HEK293 (cell line): ENCODE results near the gene SUPT3H.
"Not testable (repeated sequence)": the region's sequence is repeated elsewhere in the genome, so short reads cannot be mapped to it uniquely, and the experiment has no call there.

Source experiments
- CTCF ChIA-PET: fragments of 350-600 bp; formaldehyde crosslinking; extraction: SDS; loops from one replicate; lab custom pipeline; 2021; ENCODE audit warnings: antibody characterized with exemption; lab: Yijun Ruan, JAX
- POLR2A ChIA-PET: fragments of 300-600 bp; formaldehyde crosslinking; extraction: SDS; loops from one replicate; lab custom pipeline; 2020; ENCODE audit warnings: antibody characterized with exemption, inconsistent platforms; lab: Yijun Ruan, JAX
- H3K27ac ChIP-seq: fragments of 200-500 bp; sonication (Bioruptor generic); 2 replicates; pipeline ENCODE4 v1.5.1; 2014; ENCODE audit warnings: low read depth, low read length, control low read depth, inconsistent platforms; ENCODE audit errors: extremely low read depth
- H3K36me3 ChIP-seq, 2 experiments: fragments of 200-500 bp in 1 of 2; sonication (Bioruptor generic) in 1 of 2; 1 replicate in 1 of 2; 2 replicates in 1 of 2; pipeline ENCODE4 v1.5.1; 2014 to 2017; ENCODE audit warnings: inconsistent platforms in 2 of 2, low read length in 2 of 2; ENCODE audit not compliant: control insufficient read depth in 2 of 2, insufficient read depth in 1 of 2
- H3K4me1 ChIP-seq: fragments of 200-500 bp; sonication (Bioruptor generic); 2 replicates; pipeline ENCODE4 v1.5.1; 2014; ENCODE audit warnings: mild to moderate bottlenecking, low read length, inconsistent platforms; ENCODE audit not compliant: control insufficient read depth, insufficient read depth
- H3K4me3 ChIP-seq: 2 replicates; pipeline ENCODE4 v1.5.1; 2011; ENCODE audit warnings: low read depth, mild to moderate bottlenecking, control low read depth, low read length, moderate library complexity
- H3K9me3 ChIP-seq: fragments of 200-500 bp; sonication (Bioruptor generic); 2 replicates; pipeline ENCODE4 v1.5.1; 2014; ENCODE audit warnings: low read depth, low read length, inconsistent platforms; ENCODE audit not compliant: control insufficient read depth, insufficient read depth
- ATF2 ChIP-seq: fragments of 450-650 bp; formaldehyde crosslinking; IDR thresholded peaks from 2 replicates; pipeline ENCODE4 v1.5.1; 2016; ENCODE audit warnings: missing biosample characterization, missing genetic modification characterization, low read depth
- GLIS1 ChIP-seq: fragments of 450-650 bp; formaldehyde crosslinking; IDR thresholded peaks from 2 replicates; pipeline ENCODE4 v1.5.1; 2016; ENCODE audit warnings: missing biosample characterization, missing genetic modification characterization
- IKZF3 ChIP-seq: fragments of 450-650 bp; IDR thresholded peaks from 2 replicates; pipeline ENCODE4 v1.5.0; 2018; ENCODE audit warnings: missing biosample characterization, mild to moderate bottlenecking, missing genetic modification characterization, moderate library complexity
- KLF1 ChIP-seq: fragments of 450-650 bp; formaldehyde crosslinking; IDR thresholded peaks from 2 replicates; pipeline ENCODE4 v1.5.1; 2016; ENCODE audit warnings: missing biosample characterization, missing genetic modification characterization
- KLF7 ChIP-seq: fragments of 450-650 bp; formaldehyde crosslinking; IDR thresholded peaks from 2 replicates; pipeline ENCODE4 v1.5.1; 2016; ENCODE audit warnings: missing biosample characterization, missing genetic modification characterization, borderline replicate concordance
- PRDM6 ChIP-seq: fragments of 450-650 bp; formaldehyde crosslinking; IDR thresholded peaks from 2 replicates; pipeline ENCODE4 v1.5.1; 2017; ENCODE audit warnings: missing biosample characterization, missing genetic modification characterization
- ZBTB7A ChIP-seq: fragments of 450-650 bp; formaldehyde crosslinking; IDR thresholded peaks from 2 replicates; pipeline ENCODE4 v1.5.1; 2016; ENCODE audit warnings: low read depth, missing biosample characterization, missing genetic modification characterization
- ZFHX2 ChIP-seq: fragments of 450-650 bp; formaldehyde crosslinking; conservative IDR thresholded peaks from 2 replicates; pipeline ENCODE4 v1.5.1; 2016; ENCODE audit warnings: missing biosample characterization, missing genetic modification characterization
- ZIC2 ChIP-seq: fragments of 450-650 bp; formaldehyde crosslinking; IDR thresholded peaks from 2 replicates; pipeline ENCODE4 v1.5.1; 2016; ENCODE audit warnings: missing biosample characterization, missing genetic modification characterization
- ZNF24 ChIP-seq: fragments of 450-650 bp; formaldehyde crosslinking; IDR thresholded peaks from 2 replicates; pipeline ENCODE4 v1.5.1; 2016; ENCODE audit warnings: missing biosample characterization, missing genetic modification characterization
- ZNF274 ChIP-seq, 2 experiments: fragments of 200-500 bp in 1 of 2; fragments of 450-650 bp in 1 of 2; sonication (Bioruptor generic) in 1 of 2; formaldehyde crosslinking in 1 of 2; IDR thresholded peaks; 2 replicates each; pipeline versions ENCODE4 v1.5.1 to v1.6.1; 2014 to 2016; ENCODE audit warnings: borderline replicate concordance in 1 of 2, inconsistent platforms in 1 of 2, low read length in 1 of 2, missing biosample characterization in 1 of 2, missing genetic modification characterization in 1 of 2
- ZNF350 ChIP-seq: fragments of 450-650 bp; formaldehyde crosslinking; IDR thresholded peaks from 2 replicates; pipeline ENCODE4 v1.5.0; 2017; ENCODE audit warnings: missing biosample characterization, mild to moderate bottlenecking, missing genetic modification characterization
- ZNF473 ChIP-seq: fragments of 450-650 bp; formaldehyde crosslinking; IDR thresholded peaks from 2 replicates; pipeline ENCODE4 v1.5.1; 2017; ENCODE audit warnings: missing biosample characterization, missing genetic modification characterization
- ZNF549 ChIP-seq: fragments of 450-650 bp; IDR thresholded peaks from 2 replicates; pipeline ENCODE4 v1.5.1; 2018; ENCODE audit warnings: missing biosample characterization, missing genetic modification characterization, mild to moderate bottlenecking, inconsistent platforms, moderate library complexity
- ZNF623 ChIP-seq: fragments of 450-650 bp; formaldehyde crosslinking; IDR thresholded peaks from 2 replicates; pipeline ENCODE4 v1.5.1; 2016; ENCODE audit warnings: missing biosample characterization, missing genetic modification characterization
- ZNF624 ChIP-seq: fragments of 450-650 bp; formaldehyde crosslinking; IDR thresholded peaks from 2 replicates; pipeline ENCODE4 v1.5.1; 2017; ENCODE audit warnings: missing biosample characterization, missing genetic modification characterization
- ZNF660 ChIP-seq: fragments of 450-650 bp; IDR thresholded peaks from 2 replicates; pipeline ENCODE4 v1.5.1; 2018; ENCODE audit warnings: missing biosample characterization, mild to moderate bottlenecking, missing genetic modification characterization
- ZNF830 ChIP-seq: fragments of 450-650 bp; IDR thresholded peaks from 2 replicates; pipeline ENCODE4 v1.5.0; 2018; ENCODE audit warnings: missing biosample characterization, missing genetic modification characterization, low read depth, mild to moderate bottlenecking, moderate library complexity
- ZSCAN5A ChIP-seq: fragments of 450-650 bp; formaldehyde crosslinking; IDR thresholded peaks from 2 replicates; pipeline ENCODE4 v1.5.1; 2016; ENCODE audit warnings: missing biosample characterization, missing genetic modification characterization

The SUPT3H gene

GRCh38 chr6:45067446-45067845 lies 310.3 kb downstream of the SUPT3H start:
- H3K36me3 ChIP-seq, CTCF ChIA-PET, POLR2A ChIA-PET, H3K9me3 ChIP-seq, H3K27ac ChIP-seq, H3K4me3 ChIP-seq, H3K4me1 ChIP-seq: not testable (repeated sequence)

- POLR2A ChIA-PET, H3K36me3 ChIP-seq, H3K4me3 ChIP-seq, CTCF ChIA-PET, H3K9me3 ChIP-seq, H3K4me1 ChIP-seq, H3K27ac ChIP-seq: not testable (repeated sequence)
- TF ChIP-seq KLF1 (tag by site-specific recombination), result 0 out of 2 replicates have a peak, but pooled peaks have one; percentile 19
These were observed 315.1 kb downstream of the SUPT3H start for GRCh38 chr6:45062659-45063058.

GRCh38 chr6:45057711-45058110 lies 320.0 kb downstream of the SUPT3H start:
- ChIA-PET CTCF (no interaction called here), POLR2A (no interaction called here)
- H3K9me3 ChIP-seq, result no peaks in the 10 kb centered on the region
- H3K4me3 ChIP-seq, result no peak overlapping the region
- no peak overlapping the region for H3K27ac ChIP-seq
- no peaks in the 10 kb centered on the region; the same call in 1 of the 2 replicates for H3K4me1 ChIP-seq
- H3K36me3 ChIP-seq, result no peaks in the 10 kb centered on the region
- TF ChIP-seq PRDM6 (tag by site-specific recombination) (peak; percentile 52; the same call in 1 of the 2 replicates), ZNF623 (tag by site-specific recombination) (no peak)

GRCh38 chr6:45054610-45055009 lies 323.1 kb downstream of the SUPT3H start:
- no peak for TF ChIP-seq ZNF830
- TF ChIP-seq IKZF3 (tag by site-specific recombination), result no peak
- no peak for TF ChIP-seq ZNF24
- TF ChIP-seq ZSCAN5A, result no peak
- TF ChIP-seq ZNF274 (IDR thresholded peaks at IDR 0.05; ENCODE audit: low read length), result no peak
- no peak for TF ChIP-seq ZNF274 (tag by site-specific recombination; IDR thresholded peaks at IDR 0.05; ENCODE audit: borderline replicate concordance)
- no peak for TF ChIP-seq ZNF549 (tag by site-specific recombination)
- no peak for TF ChIP-seq ZBTB7A (tag by site-specific recombination)
- TF ChIP-seq ZFHX2, result no peak
- TF ChIP-seq ATF2 (tag by site-specific recombination), result no peak
- TF ChIP-seq ZIC2 (tag by site-specific recombination), result no peak
- no peak for TF ChIP-seq KLF7 (tag by site-specific recombination)
- no peak for TF ChIP-seq GLIS1
- no peak for TF ChIP-seq ZNF473 (tag by site-specific recombination)
- no peak for TF ChIP-seq ZNF660 (tag by site-specific recombination)
- TF ChIP-seq ZNF350 (tag by site-specific recombination), result no peak
- TF ChIP-seq ZNF624, result no peak
- Histone ChIP-seq H3K4me1 (peaks cover 4% of the 10 kb centered on the region), H3K4me3 (no peak overlapping the region), H3K36me3 (no peaks in the 10 kb centered on the region), H3K27ac (no peak overlapping the region), H3K9me3 (no peaks in the 10 kb centered on the region)
- POLR2A ChIA-PET, result no interaction called here
- CTCF ChIA-PET, result interaction anchor here (0.6 kb wide), 1 partner anchor 324 kb away, joined by 3 read pairs; no protein-coding TSS in a partner anchor
